Measurements from ENCODE around the gene R3HDM2.

DNA sequence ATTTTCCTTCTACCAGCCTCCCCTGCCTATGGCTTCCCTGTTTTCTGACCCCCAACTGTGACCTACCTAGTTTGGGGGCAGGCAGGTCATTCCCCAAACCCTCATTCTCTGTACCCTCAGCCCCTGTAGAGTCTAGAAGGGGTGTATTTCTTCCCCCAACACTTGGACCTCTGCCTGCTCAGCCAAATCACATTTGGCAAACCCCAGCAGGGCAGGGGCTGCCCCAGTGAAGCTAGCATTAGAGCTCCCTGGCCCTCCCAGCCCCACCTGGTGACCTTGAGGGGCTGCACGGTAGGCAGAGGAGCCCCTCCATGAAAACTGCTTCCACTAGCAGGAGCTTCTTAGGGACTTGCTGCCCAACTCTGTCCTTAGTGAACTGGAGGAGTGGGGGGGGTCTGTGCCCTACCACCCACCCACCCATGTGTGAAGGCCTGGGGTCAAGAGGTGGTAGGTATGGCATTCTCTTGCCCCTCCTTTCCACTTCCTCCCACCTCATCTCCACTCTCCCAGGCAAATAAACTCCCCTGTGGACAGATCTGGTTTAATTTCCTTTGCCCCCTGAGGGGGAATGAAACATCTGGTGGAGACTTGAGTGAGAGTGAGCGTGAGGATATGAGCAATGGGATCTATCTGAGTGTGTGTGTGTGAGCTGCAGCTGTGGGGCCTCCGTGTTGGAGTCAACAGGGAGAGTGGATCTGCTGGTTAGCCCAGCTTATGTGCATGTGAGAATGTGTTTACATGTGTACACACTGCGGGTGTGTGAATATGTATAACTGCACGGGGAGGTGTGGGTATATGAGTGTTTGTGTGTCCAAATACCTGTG lies 212.6 kb downstream of the R3HDM2 start:
- TF ChIP-seq EP300 (IDR thresholded peaks at IDR 0.05) (no peak), POLR2AphosphoS5 (IDR thresholded peaks at IDR 0.05) (no peak)
- TF ChIP-seq, protein P1, sequence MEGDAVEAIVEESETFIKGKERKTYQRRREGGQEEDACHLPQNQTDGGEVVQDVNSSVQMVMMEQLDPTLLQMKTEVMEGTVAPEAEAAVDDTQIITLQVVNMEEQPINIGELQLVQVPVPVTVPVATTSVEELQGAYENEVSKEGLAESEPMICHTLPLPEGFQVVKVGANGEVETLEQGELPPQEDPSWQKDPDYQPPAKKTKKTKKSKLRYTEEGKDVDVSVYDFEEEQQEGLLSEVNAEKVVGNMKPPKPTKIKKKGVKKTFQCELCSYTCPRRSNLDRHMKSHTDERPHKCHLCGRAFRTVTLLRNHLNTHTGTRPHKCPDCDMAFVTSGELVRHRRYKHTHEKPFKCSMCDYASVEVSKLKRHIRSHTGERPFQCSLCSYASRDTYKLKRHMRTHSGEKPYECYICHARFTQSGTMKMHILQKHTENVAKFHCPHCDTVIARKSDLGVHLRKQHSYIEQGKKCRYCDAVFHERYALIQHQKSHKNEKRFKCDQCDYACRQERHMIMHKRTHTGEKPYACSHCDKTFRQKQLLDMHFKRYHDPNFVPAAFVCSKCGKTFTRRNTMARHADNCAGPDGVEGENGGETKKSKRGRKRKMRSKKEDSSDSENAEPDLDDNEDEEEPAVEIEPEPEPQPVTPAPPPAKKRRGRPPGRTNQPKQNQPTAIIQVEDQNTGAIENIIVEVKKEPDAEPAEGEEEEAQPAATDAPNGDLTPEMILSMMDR (IDR thresholded peaks at IDR 0.05): no peak

All from suprapubic skin (tissue), 4 donors.